MM.1S (cell line): Measurements from ENCODE around the gene LEP.
"Not testable (repeated sequence)": the region's sequence is repeated elsewhere in the genome, so short reads cannot be mapped to it uniquely, and the experiment has no call there.

Experiments used
- DNase-seq: peaks from one replicate; pipeline ENCODE4 v3.0.0-alpha.2; 2015
- H2AFZ ChIP-seq: fragments of 300-600 bp; sonication (generic); 2 replicates; pipeline ENCODE4 v1.6.0; 2016; ENCODE audit warnings: antibody characterized with exemption, low read length
- H3F3A ChIP-seq: fragments of 300-600 bp; sonication (generic); 2 replicates; pipeline ENCODE4 v1.6.1; 2016; ENCODE audit warnings: mild to moderate bottlenecking, antibody characterized with exemption, low read length, moderate library complexity, mixed read lengths; ENCODE audit not compliant: insufficient read depth
- H3K27ac ChIP-seq: fragments of 300-600 bp; sonication (generic); 2 replicates; pipeline ENCODE4 v1.5.1; 2016; ENCODE audit warnings: mild to moderate bottlenecking, low read length
- H3K27me3 ChIP-seq: fragments of 300-600 bp; sonication (generic); replicated peaks from 2 replicates; pipeline ENCODE4 v1.6.0; 2016; ENCODE audit warnings: low read length; ENCODE audit not compliant: insufficient read depth
- H3K36me3 ChIP-seq: fragments of 300-600 bp; sonication (generic); replicated peaks from 2 replicates; pipeline ENCODE4 v1.6.1; 2016; ENCODE audit warnings: mild to moderate bottlenecking, low read length, mixed read lengths; ENCODE audit not compliant: insufficient read depth
- H3K4me1 ChIP-seq: fragments of 300-600 bp; sonication (generic); 2 replicates; pipeline ENCODE4 v1.6.1; 2016; ENCODE audit warnings: low read length, mixed read lengths
- H3K4me2 ChIP-seq: fragments of 300-600 bp; sonication (generic); 2 replicates; pipeline ENCODE4 v1.6.0; 2016; ENCODE audit warnings: low read depth, low read length
- H3K4me3 ChIP-seq: fragments of 300-600 bp; sonication (generic); 2 replicates; pipeline ENCODE4 v1.5.1; 2016; ENCODE audit warnings: low read length, mixed read lengths
- H3K79me2 ChIP-seq: fragments of 300-600 bp; sonication (generic); 2 replicates; pipeline ENCODE4 v1.6.1; 2016; ENCODE audit warnings: mixed run types, low read length, mixed read lengths
- H3K9ac ChIP-seq: fragments of 300-600 bp; sonication (generic); 2 replicates; pipeline ENCODE4 v1.6.1; 2016; ENCODE audit warnings: low read length, mixed read lengths
- H3K9me2 ChIP-seq: fragments of 300-600 bp; sonication (generic); replicated peaks from 2 replicates; pipeline ENCODE4 v1.6.1; 2016; ENCODE audit warnings: mild to moderate bottlenecking, low read length, mixed read lengths; ENCODE audit not compliant: insufficient read depth
- H3K9me3 ChIP-seq: fragments of 300-600 bp; sonication (generic); replicated peaks from 2 replicates; pipeline ENCODE4 v1.6.1; 2016; ENCODE audit warnings: mild to moderate bottlenecking, low read length, mixed read lengths; ENCODE audit not compliant: insufficient read depth
- H4K20me1 ChIP-seq: fragments of 300-600 bp; sonication (generic); 2 replicates; pipeline ENCODE4 v1.6.1; 2016; ENCODE audit warnings: mild to moderate bottlenecking, low read length, moderate library complexity, mixed read lengths; ENCODE audit not compliant: insufficient read depth
- EZH2 ChIP-seq: fragments of 300-600 bp; sonication (generic); optimal IDR thresholded peaks from 2 replicates; pipeline ENCODE3; 2017; ENCODE audit warnings: low read depth, mild to moderate bottlenecking, antibody characterized with exemption, low read length, mixed read lengths
- EZH2phosphoT487 ChIP-seq: fragments of 300-600 bp; sonication (generic); IDR thresholded peaks from 2 replicates; pipeline ENCODE4 v1.6.1; 2018; ENCODE audit warnings: antibody characterized with exemption, low read length
- TF ChIP-seq, protein P1 (sequence below): fragments of 300-600 bp; sonication (generic); IDR thresholded peaks from 2 replicates; pipeline ENCODE4 v1.5.1; 2016; ENCODE audit warnings: antibody characterized with exemption, low read length, mixed read lengths

LEP gene

DNA sequence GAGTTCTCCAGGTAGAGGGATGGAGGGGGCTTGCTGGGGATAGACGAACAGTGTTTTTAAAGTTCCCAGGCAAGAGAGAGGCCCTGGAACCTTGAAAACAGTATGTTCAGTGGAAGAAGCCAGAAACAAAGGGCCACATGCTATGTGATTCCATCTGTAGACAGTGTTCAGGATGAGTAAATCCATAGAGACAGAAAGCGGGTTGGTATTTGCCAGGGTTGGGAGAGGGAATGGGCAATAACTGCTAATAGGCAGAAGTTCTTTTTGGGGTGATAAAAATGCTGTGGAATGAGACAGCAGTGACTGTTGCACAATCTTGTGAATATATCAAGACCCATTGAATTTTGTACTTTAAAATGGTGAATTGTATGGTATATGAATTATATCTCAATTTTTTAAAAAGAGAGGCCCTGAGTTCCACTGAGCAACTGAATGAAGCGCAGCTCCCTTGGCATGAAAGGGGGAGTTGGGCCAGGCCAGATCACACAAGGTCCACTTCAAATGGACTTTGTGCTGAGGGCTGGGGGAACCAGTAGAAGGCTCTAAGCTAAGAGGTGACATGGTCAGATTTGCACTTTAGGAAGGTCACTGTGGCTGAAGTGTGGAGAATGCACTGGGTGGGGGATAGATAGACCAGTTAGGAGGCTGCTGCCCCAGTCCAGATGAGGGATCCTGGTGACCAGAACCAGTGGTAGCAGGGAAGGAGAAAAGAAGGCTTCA, 34.0 kb downstream of the LEP start:
- Histone ChIP-seq H3K9ac (no peak overlapping the region), H3K27me3 (no peaks in the 10 kb centered on the region), H3K4me2 (no peak overlapping the region), H3K36me3 (no peaks in the 10 kb centered on the region), H3K9me3 (no peaks in the 10 kb centered on the region), H3K9me2 (no peaks in the 10 kb centered on the region), H4K20me1 (no peaks in the 10 kb centered on the region), H2AFZ (no peak overlapping the region), H3K27ac (no peak overlapping the region), H3F3A (no peaks in the 10 kb centered on the region), H3K4me1 (no peaks in the 10 kb centered on the region), H3K4me3 (no peak overlapping the region), H3K79me2 (no peaks in the 10 kb centered on the region)
- TF ChIP-seq EZH2phosphoT487 = no peak
- no peak for TF ChIP-seq EZH2
- DNase-seq = no peak

DNA sequence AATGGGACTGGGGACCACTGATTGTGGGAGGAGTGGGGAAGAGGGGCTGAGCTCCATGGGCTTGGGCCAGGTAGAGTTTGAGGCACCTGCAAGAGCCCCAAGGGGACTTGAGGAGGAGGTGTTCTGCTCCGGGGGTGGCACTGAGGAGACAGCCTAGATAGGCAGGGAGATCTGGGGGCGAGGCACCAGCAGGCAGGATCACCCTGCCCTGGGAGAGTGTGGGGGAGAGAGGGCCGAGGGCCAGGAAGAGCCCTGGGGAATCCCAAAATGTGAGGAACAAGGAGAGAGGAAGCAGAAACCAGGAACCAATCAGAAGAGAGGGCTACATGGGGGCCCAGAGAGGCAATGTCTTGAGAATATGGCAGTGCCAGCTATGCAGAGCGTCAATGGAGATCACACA, 34.6 kb downstream of the LEP start:
- Histone ChIP-seq H3K4me1 (no peaks in the 10 kb centered on the region), H3K79me2 (no peaks in the 10 kb centered on the region), H3K9ac (no peak overlapping the region), H3K4me2 (no peak overlapping the region), H3F3A (no peaks in the 10 kb centered on the region), H2AFZ (no peak overlapping the region), H3K9me2 (no peaks in the 10 kb centered on the region), H4K20me1 (no peaks in the 10 kb centered on the region), H3K9me3 (no peaks in the 10 kb centered on the region), H3K36me3 (no peaks in the 10 kb centered on the region), H3K27ac (no peak overlapping the region), H3K4me3 (no peak overlapping the region), H3K27me3 (no peaks in the 10 kb centered on the region)
- no peak for DNase-seq
- no peak for TF ChIP-seq EZH2phosphoT487
- TF ChIP-seq, protein P1, sequence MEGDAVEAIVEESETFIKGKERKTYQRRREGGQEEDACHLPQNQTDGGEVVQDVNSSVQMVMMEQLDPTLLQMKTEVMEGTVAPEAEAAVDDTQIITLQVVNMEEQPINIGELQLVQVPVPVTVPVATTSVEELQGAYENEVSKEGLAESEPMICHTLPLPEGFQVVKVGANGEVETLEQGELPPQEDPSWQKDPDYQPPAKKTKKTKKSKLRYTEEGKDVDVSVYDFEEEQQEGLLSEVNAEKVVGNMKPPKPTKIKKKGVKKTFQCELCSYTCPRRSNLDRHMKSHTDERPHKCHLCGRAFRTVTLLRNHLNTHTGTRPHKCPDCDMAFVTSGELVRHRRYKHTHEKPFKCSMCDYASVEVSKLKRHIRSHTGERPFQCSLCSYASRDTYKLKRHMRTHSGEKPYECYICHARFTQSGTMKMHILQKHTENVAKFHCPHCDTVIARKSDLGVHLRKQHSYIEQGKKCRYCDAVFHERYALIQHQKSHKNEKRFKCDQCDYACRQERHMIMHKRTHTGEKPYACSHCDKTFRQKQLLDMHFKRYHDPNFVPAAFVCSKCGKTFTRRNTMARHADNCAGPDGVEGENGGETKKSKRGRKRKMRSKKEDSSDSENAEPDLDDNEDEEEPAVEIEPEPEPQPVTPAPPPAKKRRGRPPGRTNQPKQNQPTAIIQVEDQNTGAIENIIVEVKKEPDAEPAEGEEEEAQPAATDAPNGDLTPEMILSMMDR = no peak
- TF ChIP-seq EZH2 = no peak

DNA sequence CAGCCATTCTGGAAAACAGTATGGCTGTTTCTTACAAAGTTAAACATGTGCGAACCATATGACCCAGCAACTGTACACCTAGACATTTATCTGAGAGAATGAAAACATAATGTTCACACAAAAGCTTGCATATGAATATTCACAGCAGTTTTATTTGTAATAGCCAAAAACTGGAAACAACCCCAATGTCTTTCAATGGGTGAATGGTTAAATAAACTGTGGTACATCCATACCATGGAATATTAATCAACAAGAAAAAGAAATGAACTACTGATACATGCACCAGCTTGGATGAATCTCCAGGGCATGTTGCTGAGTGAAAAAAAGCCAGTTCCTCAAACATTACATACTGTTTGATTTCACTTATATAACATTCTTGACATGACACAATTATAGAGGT, 37.3 kb downstream of the LEP start:
- no peak overlapping the region for H2AFZ ChIP-seq
- TF ChIP-seq, protein P1 = no peak
- TF ChIP-seq EZH2 = no peak
- TF ChIP-seq EZH2phosphoT487 = no peak
- H3K9me3 ChIP-seq = no peaks in the 10 kb centered on the region
- H3K4me3 ChIP-seq = no peak overlapping the region
- no peaks in the 10 kb centered on the region for H4K20me1 ChIP-seq
- H3K9me2 ChIP-seq = no peaks in the 10 kb centered on the region
- H3K9ac ChIP-seq = no peak overlapping the region
- no peak overlapping the region for H3K27ac ChIP-seq
- no peak for DNase-seq
- H3K36me3 ChIP-seq = no peaks in the 10 kb centered on the region
- no peaks in the 10 kb centered on the region for H3F3A ChIP-seq
- H3K79me2 ChIP-seq = no peaks in the 10 kb centered on the region
- H3K4me2 ChIP-seq = no peak overlapping the region
- H3K4me1 ChIP-seq = no peaks in the 10 kb centered on the region
- H3K27me3 ChIP-seq = no peaks in the 10 kb centered on the region

DNA sequence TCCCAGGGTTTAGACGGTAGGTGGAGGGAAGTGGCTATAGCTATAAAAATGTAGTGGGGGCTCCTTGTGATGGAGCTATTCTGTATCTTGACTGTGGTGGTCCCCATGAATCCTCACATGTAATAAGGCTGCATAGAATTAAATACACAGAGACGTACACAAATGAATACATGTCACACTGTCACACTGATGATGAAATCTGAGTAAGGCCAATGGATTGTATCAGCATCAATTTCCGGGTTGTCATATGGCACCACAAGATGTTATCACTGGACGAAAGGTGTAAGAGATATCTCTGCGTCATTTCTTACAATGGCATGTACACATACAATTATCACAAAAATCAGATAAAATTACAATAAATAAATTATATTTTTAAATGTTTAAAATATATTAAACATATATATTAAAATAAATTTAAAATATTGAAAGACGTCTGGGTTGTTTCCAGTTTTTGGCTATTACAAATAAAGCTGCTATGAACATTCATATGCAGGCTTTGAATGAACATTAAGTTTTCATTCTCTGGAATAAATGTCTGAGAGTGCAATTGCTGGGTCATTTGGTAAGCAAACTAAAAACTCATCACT, 38.1 kb downstream of the LEP start:
- H3F3A ChIP-seq = no peaks in the 10 kb centered on the region
- H3K9me3 ChIP-seq = no peaks in the 10 kb centered on the region
- H3K9me2 ChIP-seq = no peaks in the 10 kb centered on the region
- no peak for DNase-seq
- no peak overlapping the region for H2AFZ ChIP-seq
- no peaks in the 10 kb centered on the region for H3K4me1 ChIP-seq
- no peak overlapping the region for H3K9ac ChIP-seq
- H4K20me1 ChIP-seq = no peaks in the 10 kb centered on the region
- no peak for TF ChIP-seq EZH2
- TF ChIP-seq, protein P1 = no peak
- TF ChIP-seq EZH2phosphoT487 = no peak
- no peak overlapping the region for H3K4me3 ChIP-seq
- no peaks in the 10 kb centered on the region for H3K27me3 ChIP-seq
- H3K27ac ChIP-seq = no peak overlapping the region
- no peaks in the 10 kb centered on the region for H3K79me2 ChIP-seq
- H3K36me3 ChIP-seq = no peaks in the 10 kb centered on the region
- no peak overlapping the region for H3K4me2 ChIP-seq

DNA sequence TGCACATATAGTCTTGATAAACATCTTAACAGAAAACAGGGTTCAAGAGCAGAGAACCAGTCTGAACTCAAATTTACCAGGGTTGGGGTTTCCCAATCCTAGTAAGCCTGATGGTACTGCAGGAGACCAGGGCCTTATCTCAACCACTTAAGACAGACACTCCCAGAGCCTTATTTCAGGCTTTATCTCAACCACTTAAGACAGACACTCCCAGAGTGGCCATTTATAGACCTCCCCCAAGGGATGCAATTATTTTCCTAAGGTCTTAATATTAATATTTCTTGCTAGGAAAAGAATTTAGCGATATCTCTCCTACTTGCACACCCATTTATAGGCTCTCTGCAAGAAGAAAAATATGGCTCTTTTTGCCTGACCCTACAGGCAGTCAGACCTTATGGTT, 39.4 kb downstream of the LEP start:
- H3K9ac ChIP-seq, H3K27me3 ChIP-seq, H3K9me3 ChIP-seq, H4K20me1 ChIP-seq, H3K9me2 ChIP-seq, H2AFZ ChIP-seq, DNase-seq, H3F3A ChIP-seq, H3K4me3 ChIP-seq, H3K27ac ChIP-seq, H3K79me2 ChIP-seq, H3K4me2 ChIP-seq, H3K4me1 ChIP-seq, H3K36me3 ChIP-seq: not testable (repeated sequence)
